ENCODE data around the gene ETFA. TPM values are rescaled to one million over a fixed set of nuclear protein-coding genes. Genes with fewer than 3 reads are reported as not detected.

ETFA gene
- total and polyA plus RNA-seq, 2 of the 8 experiments (the other 6 are each of a cell fraction or from before 2014, with no cell fraction given), result 60.9 to 90.0 TPM

DNA sequence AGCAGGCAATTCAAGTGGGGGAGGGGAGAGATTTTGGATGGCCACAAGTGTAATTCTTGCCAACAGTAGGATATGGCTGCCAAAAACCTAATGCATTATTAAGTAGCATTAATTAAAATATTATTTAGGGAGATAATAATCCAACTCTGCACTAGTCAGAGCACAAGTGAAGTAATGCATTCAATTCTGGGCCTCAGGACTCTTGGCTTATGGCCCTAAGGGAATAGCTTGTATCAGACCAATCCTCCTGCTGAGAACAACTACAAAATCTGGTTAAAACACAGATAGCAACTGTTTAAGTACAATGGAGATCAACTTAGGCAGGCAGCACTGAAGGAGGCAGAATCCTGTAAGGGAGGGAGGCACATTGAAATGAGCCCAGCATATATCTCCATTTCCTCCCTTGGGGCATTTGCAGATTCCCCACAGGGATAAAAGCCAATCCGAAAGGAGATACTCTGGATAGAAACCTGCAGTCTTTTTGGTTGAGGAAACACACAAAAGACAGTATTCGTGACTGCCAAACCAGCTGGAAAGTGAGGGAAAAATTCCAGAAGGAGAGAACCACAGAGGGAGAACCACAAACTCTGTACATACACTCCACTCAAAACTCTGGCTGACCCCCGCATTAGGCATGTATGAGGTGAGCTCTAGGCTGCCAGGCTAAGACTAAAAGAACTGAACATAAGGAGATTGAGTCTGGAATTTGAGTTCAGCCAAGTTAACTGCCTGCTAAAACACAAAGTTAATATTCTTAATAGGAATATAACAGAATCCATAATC lies 57.4 kb downstream of the ETFA start:
- H3K23me2 ChIP-seq (ENCODE audit: low read depth, low read length), result no peaks in the 10 kb centered on the region
- no peak overlapping the region for H2BK5ac ChIP-seq (ENCODE audit: low read depth, low read length)
- no peaks in the 10 kb centered on the region for H4K20me1 ChIP-seq (replicated peaks in 1 of 2; ENCODE audit: control insufficient read depth in 1 of 2, insufficient read depth in 2 of 2, low read length in 2 of 2)
- ChIA-PET POLR2A (ENCODE audit: partially characterized antibody) (interaction anchor here (0.9 to 1.6 kb wide), 2 partner anchors 10 to 57 kb away, joined by 4 to 6 read pairs; partner anchors contain the start of gene ETFA), CTCF (ENCODE audit: partially characterized antibody) (interaction anchor here (0.6 to 2.0 kb wide), 2 partner anchors 77 to 550 kb away, joined by 3 to 7 read pairs; no protein-coding TSS in a partner anchor)
- DNase-seq (ENCODE audit: low read depth in 1 of 2, low spot score in 2 of 2) (peak in 1 of 2 experiments; percentile 34), FAIRE-seq (peak; percentile 39)
- no peaks in the 10 kb centered on the region for H3K79me2 ChIP-seq (ENCODE audit: control insufficient read depth in 1 of 2, insufficient read depth in 2 of 2, low read length in 2 of 2)
- H2BK120ac ChIP-seq (replicated peaks; ENCODE audit: low read depth, low read length), result no peak overlapping the region
- TF ChIP-seq, protein P1, sequence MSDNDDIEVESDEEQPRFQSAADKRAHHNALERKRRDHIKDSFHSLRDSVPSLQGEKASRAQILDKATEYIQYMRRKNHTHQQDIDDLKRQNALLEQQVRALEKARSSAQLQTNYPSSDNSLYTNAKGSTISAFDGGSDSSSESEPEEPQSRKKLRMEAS (IDR thresholded peaks at IDR 0.05), result no peak
- no peaks in the 10 kb centered on the region for H3K27me3 ChIP-seq (replicated peaks in 1 of 4; ENCODE audit: control insufficient read depth in 3 of 4, extremely low read depth in 1 of 4, insufficient read depth in 3 of 4, low read length in 3 of 4)
- H4K8ac ChIP-seq (ENCODE audit: extremely low read depth, insufficient read depth, low read length), result no peak overlapping the region
- no peak overlapping the region for H4K5ac ChIP-seq (ENCODE audit: insufficient read length, low read depth, low read length)
- H3K23ac ChIP-seq (ENCODE audit: insufficient read length), result no peak overlapping the region
- H3K9ac ChIP-seq (replicated peaks in 1 of 4; ENCODE audit: extremely low read depth in 1 of 4, low read depth in 3 of 4, low read length in 3 of 4), result no peak overlapping the region
- H3K4me2 ChIP-seq (ENCODE audit: insufficient read depth in 1 of 2, low read depth in 2 of 2, low read length in 2 of 2), result peak overlapping the region; percentile 12 to 15; a peak in 2 of 4 replicates
- H2BK20ac ChIP-seq (ENCODE audit: low read length), result no peak overlapping the region
- H3K27ac ChIP-seq (ENCODE audit: low read depth, low read length), result no peak overlapping the region
- peaks cover 0 to 10% (median 5%) of the 10 kb centered on the region in 4 experiments; a peak in 3 of 7 replicates for H3K4me1 ChIP-seq (replicated peaks in 1 of 4; ENCODE audit: control insufficient read depth in 3 of 4, insufficient read depth in 4 of 4, low read length in 3 of 4)
- 52% methylated on average over 3 of the region's 3 CpGs; no CpG with 5 or more reads in 1 of the 2 experiments for WGBS, 2 experiments (ENCODE audit: extremely low coverage in 1 of 2, insufficient coverage in 1 of 2, insufficient read length in 1 of 2, insufficient replicate concordance in 2 of 2, low coverage in 1 of 2, low lambda C conversion rate in 2 of 2, missing lambda C conversion rate in 1 of 2)
- H3K18ac ChIP-seq (ENCODE audit: extremely low read depth, low read length), result no peak overlapping the region
- no peak overlapping the region; a peak in 1 of 8 replicates for H3K4me3 ChIP-seq (ENCODE audit: extremely low read depth in 1 of 4, insufficient read depth in 2 of 4, low read depth in 3 of 4, low read length in 4 of 4)
- H2AK5ac ChIP-seq (ENCODE audit: low read depth, low read length), result no peak overlapping the region
- H3K56ac ChIP-seq (replicated peaks; ENCODE audit: insufficient read length, low read depth, low read length), result no peak overlapping the region
- no peak overlapping the region for H2BK12ac ChIP-seq (ENCODE audit: low read depth, low read length)
- no peaks in the 10 kb centered on the region for H3K36me3 ChIP-seq (ENCODE audit: control insufficient read depth in 2 of 4, insufficient read depth in 4 of 4, low read length in 3 of 4)
- no peak overlapping the region for H3K14ac ChIP-seq (ENCODE audit: insufficient read length)
- H2BK15ac ChIP-seq (ENCODE audit: low read length), result no peak overlapping the region
- H3K79me1 ChIP-seq (ENCODE audit: low read depth, low read length), result no peaks in the 10 kb centered on the region
- H4K91ac ChIP-seq (replicated peaks; ENCODE audit: insufficient read length, low read length), result no peak overlapping the region
- no peaks in the 10 kb centered on the region for H3K9me3 ChIP-seq (ENCODE audit: insufficient read depth in 2 of 2, low read depth in 1 of 2, low read length in 1 of 2)
- no peak overlapping the region for H3K4ac ChIP-seq (replicated peaks; ENCODE audit: insufficient read length, low read depth, low read length)
- no peak overlapping the region for H2AFZ ChIP-seq (ENCODE audit: low read length)

Data from H1 (cell line).